ENCODE results near the gene FSD1L.

The FSD1L gene

GRCh38 chr9:105435453-105435852 is 12.4 kb upstream of the FSD1L start:
- DNase-seq (ENCODE audit: low read depth in 2 of 2) = no peak

DNA sequence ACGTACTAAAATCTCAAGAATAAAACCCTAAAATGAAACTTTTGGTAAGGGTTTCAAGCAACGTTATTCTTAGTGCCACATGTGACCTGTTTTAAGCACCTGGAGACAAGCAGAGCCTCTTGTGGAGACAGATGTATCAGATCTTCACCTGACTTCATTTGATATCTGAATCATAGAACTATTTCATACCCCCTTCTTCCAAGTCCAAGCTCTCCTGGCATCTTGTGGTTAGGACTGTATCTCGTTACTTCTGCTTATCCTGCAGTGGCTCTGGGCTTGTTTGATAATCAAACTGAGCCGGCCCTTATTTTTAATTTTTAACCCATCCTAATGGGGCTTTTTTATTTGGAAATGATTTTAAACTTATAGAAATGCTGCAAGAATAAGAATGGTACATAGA is 11.1 kb upstream of the FSD1L start:
- no peak for DNase-seq (ENCODE audit: low read depth in 2 of 2)

GRCh38 chr9:105437704-105438103 is 10.1 kb upstream of the FSD1L start:
- no peak for DNase-seq (ENCODE audit: low read depth in 2 of 2)

DNA sequence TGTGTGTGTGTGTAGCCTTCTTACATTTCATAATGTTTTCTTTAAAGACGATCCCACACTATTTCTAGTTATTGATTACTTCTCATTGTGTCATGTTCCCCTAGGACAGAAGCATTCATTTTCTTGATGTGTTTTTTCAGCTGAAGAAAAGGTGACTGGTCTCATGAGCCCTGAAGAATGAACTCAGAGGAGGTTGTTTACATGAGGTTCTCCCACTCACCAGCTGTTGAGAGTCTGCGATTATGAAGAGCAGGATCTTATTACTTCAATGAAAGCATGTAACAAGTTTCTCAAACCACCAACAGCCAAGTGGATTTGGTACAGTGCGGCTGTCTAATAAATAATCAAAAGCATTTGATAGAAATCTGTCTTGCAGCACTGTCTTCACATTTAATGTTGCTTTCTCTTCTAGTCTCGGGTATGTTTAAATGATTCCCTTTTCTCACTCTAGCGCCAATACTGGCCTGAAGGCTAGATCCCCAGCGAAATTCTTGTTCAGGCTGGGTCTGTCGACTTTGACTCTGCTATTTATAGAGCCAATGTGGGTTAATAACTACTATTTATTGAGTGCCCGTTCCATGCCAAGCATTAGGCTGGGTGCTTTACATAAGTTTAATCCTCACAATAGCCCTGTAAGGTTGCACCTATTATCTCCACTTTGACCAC is 9.6 kb upstream of the FSD1L start:
- DNase-seq (ENCODE audit: low read depth in 2 of 2) = no peak

DNA sequence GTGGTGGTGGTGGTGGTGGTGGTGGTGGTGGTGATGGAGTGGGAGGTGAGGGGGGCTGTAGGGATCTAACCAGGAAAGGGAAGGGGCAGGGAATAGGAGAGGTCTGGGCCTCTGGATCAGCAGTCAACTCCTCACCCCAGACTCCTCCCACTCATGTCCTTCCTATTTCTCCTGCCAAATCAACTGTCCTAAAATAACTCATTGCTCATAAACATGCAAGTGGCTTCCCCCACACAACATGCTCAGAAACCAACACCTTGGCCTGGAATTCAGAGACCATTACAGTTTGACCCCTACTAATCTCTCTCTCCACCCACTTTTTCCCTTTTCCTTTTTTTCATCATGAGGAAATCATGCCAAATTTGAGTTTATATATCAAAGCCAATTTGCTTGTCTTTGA is 8.4 kb upstream of the FSD1L start:
- no peak for DNase-seq (ENCODE audit: low read depth in 2 of 2)

DNA sequence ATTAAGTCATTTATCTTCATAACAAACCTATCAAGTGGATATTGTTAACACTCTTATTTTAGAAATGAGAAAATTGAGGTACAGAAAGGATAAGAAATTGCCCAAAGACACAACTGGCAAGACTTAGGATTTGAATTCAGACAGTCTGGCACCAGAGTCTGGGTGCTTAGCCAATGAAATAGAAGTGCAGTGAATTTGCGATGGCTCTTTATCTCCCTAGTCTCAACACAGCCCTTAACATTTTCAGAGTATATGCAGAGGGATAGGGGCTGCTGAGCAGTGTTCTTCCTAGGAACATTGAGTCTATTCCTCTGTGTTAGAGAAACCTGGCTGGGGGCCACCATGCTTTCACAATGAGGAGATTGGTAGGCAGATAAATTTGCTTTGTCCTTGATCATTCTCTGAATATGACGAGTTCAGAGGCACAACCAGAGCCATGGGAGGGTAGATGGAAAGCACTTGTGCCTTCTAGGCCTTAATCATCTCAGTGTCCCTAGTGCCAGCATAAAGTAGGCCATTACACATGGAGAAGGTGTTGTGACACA is 6.1 kb upstream of the FSD1L start:
- no peak for DNase-seq (ENCODE audit: low read depth in 2 of 2)

GRCh38 chr9:105443121-105443520 is 4.7 kb upstream of the FSD1L start:
- DNase-seq (ENCODE audit: low read depth in 2 of 2) = no peak

- DNase-seq (ENCODE audit: low read depth in 2 of 2) = no peak
Observed at GRCh38 chr9:105444130-105444529, 3.7 kb upstream of the FSD1L start.

DNA sequence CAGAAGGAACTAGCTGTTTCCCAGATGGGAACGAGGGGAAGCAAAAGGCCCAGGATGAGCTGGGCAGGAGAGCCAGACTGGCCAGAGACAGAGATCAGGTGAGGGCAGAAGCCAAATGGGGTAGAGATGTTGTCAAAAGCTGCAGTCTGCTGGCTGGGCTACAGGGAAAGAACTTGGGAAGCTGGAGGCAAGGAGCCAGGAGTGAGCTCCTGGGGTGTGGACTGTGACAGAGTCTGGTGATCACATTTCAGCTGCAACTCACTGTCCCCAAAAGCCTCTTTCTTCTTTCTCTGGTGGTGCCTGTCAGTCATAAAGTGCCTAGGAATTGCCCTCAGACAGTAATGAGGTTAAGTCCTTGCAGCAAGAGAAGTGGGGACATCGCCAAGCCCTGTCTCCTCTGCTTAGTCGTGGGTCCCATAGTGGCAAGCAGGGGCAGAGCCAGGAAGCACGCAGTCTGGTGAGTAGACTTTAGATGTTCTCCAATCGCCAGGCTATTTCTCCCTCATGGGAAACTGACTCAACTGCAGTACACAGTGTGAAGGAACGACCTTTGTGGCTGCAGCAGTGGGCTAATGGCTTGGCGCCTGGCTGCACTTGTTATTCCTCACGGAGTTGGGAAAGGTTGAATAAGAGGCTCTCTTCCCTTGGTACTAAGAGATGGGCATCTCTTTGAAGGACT is 2.5 kb upstream of the FSD1L start:
- no peak for DNase-seq (ENCODE audit: low read depth in 2 of 2)

- DNase-seq (ENCODE audit: low read depth in 2 of 2) = no peak
Observed at GRCh38 chr9:105447386-105447813, 434 bp upstream of the FSD1L start.

GRCh38 chr9:105449081-105449480 is 1.2 kb downstream of the FSD1L start:
- no peak for DNase-seq (ENCODE audit: low read depth in 2 of 2)

DNA sequence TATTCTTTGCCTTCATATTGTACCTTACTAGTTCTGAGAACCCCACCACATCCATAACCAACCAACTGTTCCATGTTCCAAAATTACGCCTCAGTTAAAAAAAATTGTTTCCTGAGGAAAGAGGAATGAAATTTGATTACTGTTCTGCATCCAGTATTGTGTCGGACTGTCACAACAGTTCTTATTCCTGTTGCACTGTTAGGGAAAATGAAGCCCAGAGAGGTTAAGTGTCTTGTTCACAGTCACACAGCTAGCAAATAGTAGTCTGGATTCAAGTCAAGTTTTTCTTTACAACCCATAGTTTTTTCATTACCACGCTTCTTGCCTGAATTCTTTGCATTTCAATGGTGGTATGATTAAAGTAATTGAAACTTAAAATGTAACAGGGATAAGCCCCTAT is 4.4 kb downstream of the FSD1L start:
- DNase-seq (ENCODE audit: low read depth in 2 of 2) = no peak

GRCh38 chr9:105455836-105456475 is 8.1 kb downstream of the FSD1L start:
- no peak for DNase-seq (ENCODE audit: low read depth in 2 of 2)

- no peak for DNase-seq (ENCODE audit: low read depth in 2 of 2)
Observed at GRCh38 chr9:105457560-105458294, 9.9 kb downstream of the FSD1L start.

DNA sequence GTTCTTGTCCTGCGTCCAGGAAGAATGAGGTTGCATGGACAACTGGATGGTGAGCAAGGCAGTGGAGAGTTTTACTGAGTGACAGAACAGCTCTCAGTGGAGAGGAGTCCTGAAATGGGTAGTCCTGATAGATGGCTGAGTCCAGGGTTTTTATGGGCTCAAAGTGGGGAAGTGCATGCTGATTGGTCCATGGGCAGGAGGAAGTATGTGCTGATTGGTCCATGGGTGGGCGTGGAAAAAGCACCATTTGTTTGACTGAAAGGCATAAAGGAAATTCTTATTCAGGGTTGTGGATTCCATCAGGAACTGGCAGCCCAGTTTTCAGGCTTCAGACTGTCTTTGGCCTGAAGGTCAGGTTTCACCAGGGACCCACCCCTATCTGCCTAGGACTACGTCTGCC is 10.6 kb downstream of the FSD1L start:
- no peak for DNase-seq (ENCODE audit: low read depth in 2 of 2)

DNA sequence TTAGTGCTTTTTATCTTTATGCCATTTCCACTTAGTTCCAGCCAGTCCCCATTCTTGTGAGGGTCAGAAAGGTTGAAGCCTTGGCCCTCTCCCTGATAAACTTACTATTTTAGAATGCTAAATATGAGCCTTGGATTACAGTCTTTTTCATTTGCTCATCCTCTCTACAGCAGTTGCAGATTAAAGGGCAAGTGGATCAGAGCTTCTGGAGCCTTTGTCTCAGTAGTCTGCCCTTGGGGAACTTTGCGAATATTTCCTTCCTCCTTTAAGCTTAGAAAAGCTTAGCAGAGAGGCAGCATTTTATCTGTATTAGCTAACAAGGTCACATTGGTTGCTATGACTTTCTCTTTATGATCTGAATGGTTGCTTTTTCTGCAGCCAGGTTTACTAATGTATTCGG is 11.5 kb downstream of the FSD1L start:
- DNase-seq (ENCODE audit: low read depth in 2 of 2) = no peak

- no peak for DNase-seq (ENCODE audit: low read depth in 2 of 2)
Observed at GRCh38 chr9:105466898-105467455, 19.1 kb downstream of the FSD1L start.

GRCh38 chr9:105468875-105469274 is 21.0 kb downstream of the FSD1L start:
- no peak for DNase-seq (ENCODE audit: low read depth in 2 of 2)

DNA sequence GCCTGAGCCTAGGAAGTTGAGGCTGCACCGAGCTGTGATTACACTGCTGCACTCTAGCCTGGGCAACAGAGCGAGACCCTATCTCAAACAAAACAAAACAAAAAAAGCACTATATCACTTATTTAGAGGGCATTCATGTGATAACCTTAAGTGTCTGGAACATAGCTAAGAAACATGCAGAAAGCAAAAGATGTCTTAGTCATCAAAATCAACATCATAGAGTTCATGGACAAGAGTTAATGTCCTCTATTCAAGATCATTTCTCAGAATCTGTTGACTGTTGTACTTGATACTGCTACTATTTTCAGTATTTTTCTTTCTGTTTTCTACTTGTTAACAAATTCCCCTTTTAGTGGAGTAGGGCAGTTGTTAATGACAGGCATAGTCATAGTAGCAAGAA is 25.4 kb downstream of the FSD1L start:
- no peak for DNase-seq (ENCODE audit: low read depth in 2 of 2)

DNA sequence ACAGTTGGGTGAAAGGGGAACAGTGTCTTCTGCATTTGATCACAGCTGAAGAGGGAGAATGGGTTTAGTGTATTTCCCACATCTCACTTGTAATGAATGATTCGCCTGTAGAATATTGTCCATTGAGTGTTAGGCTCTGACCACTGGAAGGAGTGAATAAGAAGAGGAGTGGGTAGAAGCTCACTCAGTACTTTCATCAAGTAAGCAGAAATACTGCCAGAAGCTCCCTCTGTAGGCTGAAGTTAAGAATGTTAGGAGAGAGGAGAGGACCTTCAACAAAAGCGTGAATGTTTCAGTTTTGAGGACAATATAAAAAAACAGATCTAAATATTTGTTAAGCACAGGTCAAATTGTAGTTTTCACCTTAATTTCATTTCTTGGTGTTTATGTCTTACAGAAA is 27.5 kb downstream of the FSD1L start:
- no peak for DNase-seq (ENCODE audit: low read depth in 2 of 2)

DNA sequence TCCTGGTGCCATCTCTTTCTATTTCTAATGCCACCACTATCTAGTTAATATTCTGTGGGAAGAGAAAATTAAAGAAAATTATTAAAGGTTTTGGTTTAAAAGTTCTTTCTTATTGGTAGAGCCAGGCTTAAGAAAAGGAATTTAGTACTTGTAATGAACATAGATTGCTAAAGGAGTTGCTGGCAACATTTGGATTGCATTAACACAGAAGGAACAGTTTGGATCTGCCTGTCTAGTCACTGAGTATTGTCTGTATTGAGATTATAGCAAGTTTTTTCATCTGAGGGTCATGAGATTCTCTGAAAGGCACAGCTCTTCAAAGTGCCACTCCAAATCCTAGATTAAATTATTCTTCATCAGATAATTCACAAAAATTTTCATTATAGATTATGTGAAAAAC is 32.0 kb downstream of the FSD1L start:
- no peak for DNase-seq (ENCODE audit: low read depth in 2 of 2)

DNA sequence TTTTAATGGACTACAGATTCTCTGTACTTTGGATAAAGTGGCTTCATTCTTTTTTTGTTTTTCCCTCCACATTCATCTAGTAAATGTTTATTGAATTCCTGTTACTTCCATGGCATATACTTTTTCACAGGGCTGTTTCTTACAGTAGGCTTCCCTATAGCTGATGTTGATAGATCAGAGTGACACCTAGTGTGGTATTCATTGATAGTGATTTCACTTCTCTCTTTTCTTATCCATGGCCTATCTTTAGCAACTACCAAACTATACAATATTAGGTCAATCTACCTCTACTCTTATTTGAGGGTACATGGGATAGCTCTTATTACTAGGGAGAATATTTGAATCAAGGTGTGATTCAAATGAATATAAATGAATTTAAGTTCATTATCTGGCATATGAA is 35.8 kb downstream of the FSD1L start:
- no peak for DNase-seq (ENCODE audit: low read depth in 2 of 2)

All from stimulated activated CD4-positive, alpha-beta T cell treated with anti-CD3 and anti-CD28 coated beads, Interleukin-1b, Interleukin-23, amount 100 ng/mL, for 1 hour (primary cell).